HG03103 (cell line): Measurements from ENCODE around the gene PIK3R6.
A peak's percentile ranks its signal among the peaks of the same experiment; 100 is the strongest.
"Not testable (repeated sequence)": the region's sequence is repeated elsewhere in the genome, so short reads cannot be mapped to it uniquely, and the experiment has no call there.

Experiments
- ATAC-seq: cut with Tn5 transposase; IDR thresholded peaks from one replicate; pipeline ENCODE4 v1.9.1; 2021; ENCODE audit warnings: low read depth; ENCODE audit not compliant: unreplicated experiment

Gene PIK3R6

DNA sequence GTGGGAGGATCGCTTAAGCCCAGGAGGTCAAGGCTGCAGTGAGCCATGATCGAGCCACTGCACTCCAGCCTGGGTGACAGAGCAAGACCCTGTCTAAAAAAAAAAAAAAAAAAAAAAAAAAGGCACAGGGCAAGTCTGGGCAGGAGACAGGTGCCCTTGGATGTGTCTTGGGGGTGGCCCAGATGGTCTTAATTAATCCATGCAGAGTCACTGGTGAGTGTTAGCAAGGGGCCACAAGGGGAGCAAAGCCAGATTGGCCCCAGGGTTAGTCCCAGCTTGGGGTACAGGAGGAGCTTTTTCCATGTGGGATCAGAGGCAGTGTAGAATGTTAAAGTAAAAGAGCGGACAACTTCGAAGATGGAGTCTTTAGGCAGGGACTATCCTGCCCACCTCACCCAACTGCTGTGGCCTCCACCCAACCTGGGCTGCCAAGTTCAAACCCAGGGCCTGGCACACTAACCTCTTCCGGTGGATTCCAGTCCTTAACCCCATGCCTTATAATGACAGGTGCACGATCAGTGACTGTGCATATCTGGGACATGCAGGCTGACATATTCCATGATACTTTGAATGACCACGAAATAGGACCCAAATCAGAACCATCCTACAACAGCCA is 36.1 kb downstream of the PIK3R6 start:
- no peak for ATAC-seq

DNA sequence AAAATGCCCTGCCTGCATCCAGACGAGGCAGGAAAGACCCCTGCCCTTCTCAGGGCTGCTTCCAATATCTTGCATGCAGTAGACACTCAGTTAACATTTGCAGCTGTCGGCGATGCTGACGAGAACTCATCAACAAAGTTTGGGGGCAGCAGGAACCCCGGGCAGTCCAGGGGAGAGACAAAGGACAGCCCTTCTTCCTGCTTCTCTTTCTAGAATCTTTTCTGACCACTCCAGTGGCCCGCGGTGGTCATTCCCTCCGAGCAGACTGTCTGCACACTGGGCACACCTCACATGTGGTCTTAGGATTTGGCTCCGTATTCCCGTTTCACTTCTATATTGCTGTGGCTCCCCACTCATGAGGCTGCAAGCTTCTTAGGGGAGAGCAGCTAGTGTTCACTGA is 37.3 kb downstream of the PIK3R6 start:
- ATAC-seq = no peak

DNA sequence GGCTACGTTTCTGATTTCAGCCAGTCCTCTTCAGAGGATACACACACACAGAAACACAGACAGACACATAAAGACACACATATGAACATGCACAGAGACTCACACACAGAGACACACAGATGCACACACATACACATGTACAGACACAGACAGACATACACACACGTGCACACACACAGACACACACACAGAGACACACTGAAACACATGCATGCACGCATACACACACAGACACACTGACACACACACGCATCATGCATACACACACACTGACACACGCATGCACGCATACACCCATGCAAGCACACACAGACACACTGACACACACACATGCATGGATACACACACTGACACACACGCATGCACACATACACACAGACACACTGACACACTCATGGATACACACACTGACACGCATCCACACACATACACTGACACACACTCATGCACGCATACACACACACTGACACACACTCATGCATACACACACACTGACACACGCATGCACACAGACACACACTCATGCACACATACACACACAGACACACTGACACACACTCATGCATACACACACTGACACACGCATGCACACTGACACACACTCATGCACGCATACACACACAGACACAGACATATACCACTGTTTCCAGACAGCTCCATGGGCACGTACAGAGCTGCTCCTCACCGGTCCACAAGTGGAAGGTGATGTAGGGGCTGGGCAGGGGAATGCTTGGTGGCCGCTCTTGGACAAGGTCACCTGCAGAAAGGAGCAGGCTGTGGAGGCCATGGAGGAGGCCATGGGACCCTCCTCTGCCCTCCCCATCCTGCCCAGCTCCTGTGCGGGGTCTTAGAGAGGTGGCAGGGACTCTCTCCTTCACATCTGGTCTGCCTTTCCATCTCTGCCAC is 38.2 kb downstream of the PIK3R6 start:
- no peak for ATAC-seq

DNA sequence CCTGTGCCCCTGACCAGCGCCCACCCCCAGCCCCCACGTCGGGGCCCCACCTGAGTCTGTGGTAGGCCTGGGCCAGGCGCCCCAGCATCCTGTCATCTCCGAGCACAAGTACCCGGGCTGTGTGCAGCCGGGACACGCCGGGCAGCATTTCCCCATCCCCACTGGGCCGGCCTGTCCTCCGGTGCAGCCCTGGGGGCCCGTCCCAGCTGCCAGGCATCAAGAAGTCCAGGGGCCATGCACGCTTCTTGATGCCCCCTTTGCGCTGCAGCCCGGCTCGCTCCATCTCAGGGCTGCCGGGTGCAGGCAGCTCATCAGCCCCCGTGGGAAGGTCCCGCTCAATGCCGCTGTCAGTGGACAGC is 39.0 kb downstream of the PIK3R6 start:
- no peak for ATAC-seq

DNA sequence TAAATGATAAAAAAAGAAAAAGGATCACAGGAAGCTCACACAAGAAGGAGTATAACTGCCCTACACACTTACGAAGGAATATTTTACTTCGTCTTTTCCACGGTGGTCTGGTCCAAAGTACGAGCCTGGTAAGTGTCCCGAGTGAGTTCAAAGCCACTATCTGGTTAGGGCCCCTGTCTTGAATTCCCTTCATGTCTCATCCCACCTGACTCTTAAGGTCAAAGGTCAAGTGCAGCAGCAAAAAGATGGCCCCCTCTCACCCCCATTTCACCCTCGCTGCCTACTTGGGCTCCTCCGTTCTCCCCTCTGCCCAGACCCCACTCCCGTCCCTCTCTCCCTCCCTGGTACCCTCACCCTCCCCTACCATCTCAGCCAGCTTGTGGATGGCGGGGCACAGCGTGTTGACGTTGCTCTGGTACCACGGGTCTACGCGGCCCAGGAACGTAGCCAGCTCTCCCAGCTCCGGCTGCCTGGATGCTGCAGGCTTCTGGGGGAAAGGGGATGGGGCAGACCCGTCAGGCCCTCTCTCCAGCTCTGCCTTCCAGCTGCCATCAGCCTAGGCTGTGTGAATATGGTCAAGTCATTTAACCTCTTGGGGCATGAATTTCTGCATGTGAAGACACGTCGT is 40.6 kb downstream of the PIK3R6 start:
- no peak for ATAC-seq

DNA sequence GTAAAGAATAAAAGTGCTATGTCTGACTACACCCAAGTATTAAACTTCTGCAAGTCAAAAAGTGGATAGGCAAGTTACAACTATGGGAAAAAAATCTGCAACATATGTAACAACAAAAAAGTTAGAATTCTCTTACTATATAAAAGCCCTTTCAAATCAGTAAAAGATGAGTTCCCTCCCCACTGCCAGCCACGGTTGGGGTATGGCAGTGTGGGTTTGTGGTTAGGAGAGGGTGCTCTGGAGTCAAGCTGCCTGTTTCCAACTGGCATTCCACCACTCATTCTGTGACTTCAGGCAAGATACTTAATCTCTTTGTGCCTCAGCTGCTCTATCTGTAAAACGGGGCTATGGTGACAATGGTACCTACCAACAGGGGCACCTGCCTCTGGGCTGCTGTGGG is 41.7 kb downstream of the PIK3R6 start:
- no peak for ATAC-seq

DNA sequence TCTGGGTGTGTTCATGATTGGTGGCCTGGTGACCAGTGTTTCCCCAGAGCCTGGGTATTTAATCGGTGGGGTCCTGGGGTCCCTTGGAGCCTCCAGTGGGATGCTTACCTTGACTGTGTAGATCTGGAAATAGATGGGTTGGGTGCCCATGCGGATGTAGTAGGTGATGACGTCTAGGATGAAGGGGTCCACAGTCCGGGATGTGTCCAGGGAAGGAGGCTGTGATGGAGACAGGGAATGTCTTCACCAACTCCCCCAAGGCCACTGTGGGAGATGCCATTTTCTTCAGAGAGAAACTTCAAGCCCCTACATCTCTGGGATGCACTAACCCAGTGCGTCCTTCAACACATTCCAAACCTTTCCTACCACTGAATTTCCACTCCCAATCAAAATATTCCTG is 44.2 kb downstream of the PIK3R6 start:
- no peak for ATAC-seq

DNA sequence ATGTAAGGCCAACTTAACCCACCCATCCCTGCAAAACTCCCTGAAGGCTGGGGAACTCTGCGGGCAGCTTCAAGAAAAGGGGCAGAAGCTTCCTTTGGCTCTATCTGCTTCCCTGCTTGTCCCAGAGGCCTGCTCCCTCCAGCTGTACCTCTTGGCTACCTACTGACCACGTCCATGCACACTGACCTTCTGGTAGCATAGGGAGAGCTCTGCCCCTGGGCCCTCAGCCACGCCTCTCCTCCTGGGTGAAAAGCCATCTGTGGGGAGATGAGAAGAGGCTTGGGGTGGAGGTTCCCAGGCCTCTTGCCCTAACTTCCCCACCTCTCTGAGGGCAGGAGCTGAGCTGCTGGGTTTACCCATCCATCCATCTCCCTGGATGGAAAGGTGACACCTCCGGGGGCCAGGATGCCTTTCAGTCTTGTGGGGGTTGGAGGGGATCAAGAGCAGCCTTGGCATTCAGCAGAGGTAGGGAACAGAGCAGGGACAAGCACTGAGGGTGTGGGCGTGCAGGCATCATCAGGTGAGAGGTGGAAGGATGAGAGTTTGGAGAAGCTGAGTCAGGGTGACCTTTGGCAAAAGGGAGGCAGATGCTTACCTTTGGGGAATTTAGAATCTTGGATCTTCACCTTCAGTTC is 45.0 kb downstream of the PIK3R6 start:
- ATAC-seq = no peak

DNA sequence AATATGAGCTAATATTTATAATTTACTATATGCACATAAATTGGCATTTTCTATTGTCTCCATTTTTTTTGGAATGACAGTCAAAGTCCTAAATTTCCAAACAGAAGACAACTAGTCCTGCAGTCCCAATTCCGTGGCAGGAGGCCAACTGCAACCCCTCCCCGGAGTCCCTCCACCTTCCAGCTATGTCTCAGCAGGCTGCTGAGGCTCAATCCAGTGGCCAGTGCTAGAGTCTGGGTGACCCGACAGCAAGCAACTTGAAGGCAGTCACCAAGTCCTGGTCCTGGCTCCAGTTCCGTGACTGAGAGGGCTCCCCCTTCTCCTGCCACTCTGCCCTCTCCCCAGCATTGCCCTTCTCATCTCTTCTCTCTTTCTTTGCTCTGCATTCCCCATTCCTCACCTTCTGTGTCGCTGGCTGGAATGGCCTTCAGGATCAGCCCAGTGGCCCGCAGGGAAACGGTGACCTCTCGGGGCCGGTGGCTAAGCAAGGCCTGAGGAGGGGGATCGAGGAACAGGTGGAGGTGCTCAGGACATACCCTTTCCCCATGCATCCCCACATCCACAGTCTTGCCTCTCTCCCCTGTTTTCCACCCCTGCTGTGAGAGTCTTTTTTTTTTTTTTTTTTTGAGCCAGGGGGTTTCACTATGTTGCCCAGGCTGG is 45.9 kb downstream of the PIK3R6 start:
- ATAC-seq = no peak

DNA sequence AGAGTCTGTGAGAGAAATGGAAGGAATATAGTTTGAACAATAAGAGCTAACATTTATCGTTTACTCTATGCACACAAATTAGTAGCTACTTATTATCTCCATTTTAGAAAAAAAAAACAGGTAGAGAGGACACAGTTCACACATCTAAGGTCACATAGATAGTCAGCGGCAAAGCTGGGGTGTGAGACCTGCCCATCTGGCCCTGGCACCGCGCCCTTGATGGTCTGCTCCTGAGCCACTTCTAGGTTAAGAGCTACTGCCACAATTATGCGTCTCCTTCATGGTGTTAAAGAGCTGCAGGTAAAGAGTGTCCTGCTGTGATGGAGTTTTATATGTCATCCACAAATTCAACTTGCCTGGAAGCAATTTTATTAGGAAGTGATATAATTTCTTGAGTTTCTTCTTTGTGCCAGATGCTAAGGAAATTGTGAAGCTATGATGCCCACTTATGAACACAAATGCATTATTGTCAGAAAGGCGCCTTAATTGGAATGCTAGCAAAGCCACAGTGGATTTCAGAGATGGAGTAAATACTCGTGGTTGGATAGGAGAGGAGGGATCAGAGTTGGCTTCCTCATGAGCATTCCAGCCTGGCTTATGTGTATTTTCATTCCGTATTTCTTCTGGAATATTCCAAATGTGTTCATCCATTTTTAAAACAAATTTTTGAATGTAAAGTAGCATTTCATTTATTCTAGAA is 47.0 kb downstream of the PIK3R6 start:
- no peak for ATAC-seq

DNA sequence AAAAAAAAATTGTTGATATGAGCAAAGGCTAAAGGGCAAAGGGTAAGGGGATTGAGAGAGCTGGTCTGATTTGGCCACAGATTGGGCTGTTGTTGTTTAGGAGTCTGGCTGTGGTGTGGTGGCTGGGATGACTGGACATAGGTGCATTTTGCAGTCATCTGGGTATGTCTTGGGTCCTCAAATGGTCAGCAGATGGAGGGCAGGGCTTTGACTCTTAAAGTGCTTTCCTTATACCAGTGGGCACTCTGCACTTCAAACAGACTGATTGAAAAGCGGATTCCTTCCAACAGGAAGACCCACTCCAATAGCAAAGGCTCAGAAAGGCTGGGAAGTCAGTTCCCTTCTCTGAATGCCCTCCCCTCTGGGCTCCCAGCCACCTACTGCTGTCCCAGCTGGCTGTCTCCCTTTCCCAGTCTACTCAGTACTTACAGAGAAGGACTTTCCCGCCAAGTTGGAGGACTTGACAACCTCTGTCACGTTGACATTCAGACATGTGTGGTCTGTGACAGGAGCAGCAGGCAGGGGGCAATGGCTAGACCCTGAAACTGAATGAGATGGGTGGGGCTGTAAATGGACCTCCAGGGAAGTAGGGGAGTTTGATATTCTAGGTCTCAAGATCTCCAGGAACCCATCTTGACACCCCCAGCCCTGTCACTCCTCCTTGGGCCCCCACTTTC is 48.7 kb downstream of the PIK3R6 start:
- no peak for ATAC-seq

DNA sequence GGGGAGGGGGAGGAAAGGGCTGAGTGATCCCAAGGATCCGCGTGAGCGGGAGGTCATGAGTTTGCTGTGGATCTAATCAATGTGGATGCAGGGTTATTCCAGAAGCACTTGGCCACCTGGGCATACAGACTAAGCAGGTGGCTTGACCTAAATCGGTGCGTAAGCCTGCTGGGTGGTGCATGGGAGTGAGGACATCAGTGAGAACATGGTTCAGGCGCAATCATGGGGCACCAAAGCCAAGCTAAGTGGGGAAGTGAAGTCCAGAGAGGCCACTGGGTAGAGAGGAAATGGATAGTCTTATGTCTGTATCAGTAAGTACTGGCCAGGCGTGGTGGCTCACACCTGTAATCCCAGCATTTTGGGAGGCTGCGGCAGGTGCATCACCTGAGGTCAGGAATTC is 49.4 kb downstream of the PIK3R6 start:
- ATAC-seq = no peak

DNA sequence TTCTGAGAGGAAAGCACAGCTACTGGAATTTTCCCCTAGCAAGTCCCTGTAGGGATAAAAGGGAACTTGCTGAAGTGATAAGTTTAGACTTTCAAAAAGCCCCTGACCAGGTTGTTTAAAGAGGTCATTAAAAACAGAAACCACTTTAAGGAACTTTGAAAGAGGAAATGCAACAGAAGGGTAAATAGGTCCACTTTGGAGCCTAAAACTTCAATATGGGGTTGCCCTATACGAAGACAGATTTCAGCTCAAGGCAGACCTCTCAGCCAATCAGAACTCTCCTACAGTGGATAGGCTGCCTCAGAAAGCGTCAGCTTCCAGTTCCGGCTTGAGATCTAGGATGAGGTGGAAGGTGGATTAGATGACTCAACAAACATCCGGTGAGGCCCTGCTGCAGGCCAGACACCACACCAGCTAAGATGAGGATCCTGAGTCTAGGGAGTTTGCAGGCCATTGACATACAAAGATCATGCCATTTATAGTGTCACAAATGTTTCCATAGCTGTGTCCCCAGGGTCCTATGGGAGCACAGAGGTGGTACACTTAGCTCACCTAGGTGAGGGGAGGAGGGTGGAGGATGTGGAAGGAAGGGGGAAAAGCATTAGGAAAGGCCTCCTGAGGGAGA is 60.4 kb downstream of the PIK3R6 start:
- ATAC-seq = peak; percentile 89

DNA sequence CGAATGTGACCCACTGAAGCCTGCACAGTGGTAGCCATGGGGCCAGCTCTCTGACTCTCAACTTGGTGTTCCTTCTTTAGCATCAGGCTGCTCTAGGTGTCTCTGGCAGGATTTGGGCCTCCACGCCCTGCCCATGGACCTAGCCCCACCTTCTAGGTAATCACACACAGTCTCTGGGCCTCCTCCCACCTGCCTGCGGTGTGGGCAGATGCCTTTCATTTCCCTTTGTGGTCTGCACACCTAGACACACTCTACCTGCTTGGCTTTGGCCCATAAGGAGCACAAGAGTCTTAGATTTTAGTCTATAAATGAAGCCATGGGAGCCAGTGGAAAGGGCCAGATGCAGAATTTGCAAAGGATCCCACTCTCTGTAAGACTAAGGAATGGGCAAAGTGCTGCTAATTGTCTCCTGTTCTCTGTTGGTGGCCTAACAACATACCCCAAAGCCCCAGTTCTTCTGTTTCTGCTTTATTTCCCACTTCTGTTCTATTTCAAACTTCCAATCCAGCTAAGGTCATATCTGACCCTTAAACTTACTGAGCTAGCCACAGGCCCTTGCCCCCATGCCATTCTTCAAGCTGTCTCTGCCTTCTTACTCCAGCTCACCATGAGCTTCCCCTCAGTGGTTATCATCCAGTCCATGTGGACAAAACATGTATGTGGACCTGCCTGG is 61.1 kb downstream of the PIK3R6 start:
- peak; percentile 22 for ATAC-seq

DNA sequence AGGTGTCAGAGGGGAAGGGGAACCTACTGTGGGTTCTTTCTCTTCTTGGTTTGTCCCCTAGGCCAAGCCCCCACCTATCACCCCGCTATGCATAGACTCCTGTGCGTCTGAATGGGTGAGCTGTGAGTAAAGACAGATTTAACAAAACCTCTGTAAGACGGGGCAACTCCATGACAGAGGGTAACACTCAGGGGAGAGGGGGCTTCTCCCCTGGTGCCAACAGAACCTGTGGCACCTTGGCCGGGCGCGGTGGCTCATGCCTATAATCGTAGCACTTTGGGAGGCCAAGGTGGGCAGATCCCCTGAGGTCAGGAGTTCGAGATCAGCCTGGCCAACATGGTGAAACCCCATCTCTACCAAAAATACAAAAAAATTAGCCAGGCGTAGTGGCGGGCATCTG is 62.1 kb downstream of the PIK3R6 start:
- not testable (repeated sequence) for ATAC-seq

DNA sequence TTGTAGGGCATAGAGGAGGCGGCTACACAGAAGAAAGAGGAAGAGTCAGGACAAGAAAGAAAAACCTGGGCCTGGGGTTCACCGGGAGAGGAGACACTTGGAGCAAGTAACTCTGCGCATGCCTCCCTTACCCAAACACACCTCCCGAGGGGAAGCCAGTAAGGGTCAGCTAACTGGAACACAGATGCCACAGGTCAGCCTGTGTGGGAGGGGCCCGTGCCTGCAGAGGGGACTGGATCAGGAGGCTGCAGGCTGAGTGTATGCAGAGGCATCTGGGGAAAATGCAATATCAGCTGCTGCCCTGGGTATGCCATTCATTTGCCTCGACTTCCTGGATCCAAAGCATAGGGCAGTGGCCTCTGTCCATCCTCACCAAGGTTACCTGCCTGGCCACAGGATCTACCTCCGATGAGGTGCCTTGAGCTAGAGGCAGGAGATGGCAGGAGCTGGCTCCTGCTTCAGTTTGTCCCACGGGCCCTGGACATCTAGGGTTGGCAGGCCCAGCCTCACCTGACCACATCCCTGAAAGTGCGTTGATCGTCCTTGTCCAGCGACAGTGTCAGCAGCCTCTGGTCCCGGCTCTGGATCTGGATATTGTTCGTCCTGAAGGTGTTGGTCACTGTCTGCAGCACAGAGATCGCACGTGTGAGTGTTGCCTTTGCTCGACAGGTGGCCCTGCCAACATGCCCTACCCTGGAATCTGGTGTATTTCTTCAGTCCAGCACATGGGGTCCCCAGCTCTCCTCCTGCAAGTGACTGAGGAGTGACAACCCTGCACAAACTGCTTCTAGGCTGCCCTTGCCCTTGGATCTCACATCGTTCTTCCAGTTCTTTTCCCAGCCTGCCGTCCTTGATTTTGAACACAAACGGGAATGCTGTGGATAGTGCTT is 63.7 kb downstream of the PIK3R6 start:
- ATAC-seq = no peak

DNA sequence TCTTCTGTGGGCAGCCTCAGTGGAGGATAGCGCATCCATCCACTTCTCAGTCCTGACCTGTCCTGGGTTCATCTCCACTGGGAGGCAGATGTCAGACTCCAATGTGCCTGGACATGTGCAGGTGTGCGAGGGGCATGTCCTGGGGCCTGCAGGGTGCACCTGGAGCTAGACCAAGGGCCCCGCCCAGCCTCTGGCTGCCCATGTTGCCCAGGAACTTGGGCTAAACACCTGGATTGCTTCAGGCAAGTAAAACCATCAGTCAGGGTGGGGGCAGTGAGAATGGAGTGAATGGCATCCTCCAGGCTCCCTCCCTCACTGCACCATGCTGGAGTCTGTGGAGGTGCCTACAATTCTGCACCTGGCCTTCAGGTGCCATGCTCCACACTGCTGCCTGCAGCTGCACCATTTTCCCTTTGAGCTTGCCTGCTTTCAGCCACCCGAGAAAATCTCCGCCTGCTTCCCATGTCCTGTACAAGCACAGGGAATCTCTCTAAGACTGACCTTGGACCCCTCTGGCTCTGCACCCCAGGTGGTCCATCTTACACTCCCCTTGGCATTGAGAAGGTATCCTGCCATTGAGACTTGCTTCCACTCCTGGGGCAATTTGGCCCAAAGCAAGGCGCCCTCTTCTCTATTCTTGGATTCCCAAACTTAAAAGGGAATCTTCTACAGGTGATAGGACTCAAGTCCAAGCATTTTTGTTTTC is 66.2 kb downstream of the PIK3R6 start:
- ATAC-seq = no peak
